CD4-positive, alpha-beta T cell treated with Interleukin-6 at 100 ng/mL for 8 hours (primary cell): ENCODE measurements around the gene POLR2B.
"Not testable (repeated sequence)": the region's sequence is repeated elsewhere in the genome, so short reads cannot be mapped to it uniquely, and the experiment has no call there.

Experiments used
- DNase-seq: peaks from one replicate; pipeline ENCODE4 v3.0.0-alpha.2; 2020; ENCODE audit warnings: mixed read lengths, low spot score

The POLR2B gene

DNA sequence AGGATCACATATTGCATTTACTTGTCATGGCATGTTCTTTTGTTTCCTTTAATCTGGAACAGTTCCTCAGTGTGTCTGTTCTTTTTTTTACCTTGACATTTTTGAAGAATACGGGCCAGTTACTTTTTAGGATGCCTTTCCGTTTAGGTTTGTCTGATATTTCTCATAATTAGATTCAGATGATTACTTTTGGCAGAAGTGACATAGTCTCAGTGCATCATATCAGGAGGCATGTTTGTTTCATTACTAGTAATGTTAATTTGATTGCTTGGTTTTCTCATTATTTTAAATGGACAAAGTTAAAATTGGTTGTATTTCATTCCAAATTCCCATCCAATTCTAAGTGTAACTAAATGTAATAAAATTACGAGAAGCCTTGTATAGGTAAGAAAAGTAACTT is 8.3 kb downstream of the POLR2B start:
- no peak for DNase-seq

- DNase-seq: no peak
Observed at GRCh38 chr4:56990109-56990905, 11.6 kb downstream of the POLR2B start.

- DNase-seq: no peak
Observed at GRCh38 chr4:56995525-56995924, 16.8 kb downstream of the POLR2B start.

GRCh38 chr4:56999751-57000150 is 21.1 kb downstream of the POLR2B start:
- DNase-seq: no peak

DNA sequence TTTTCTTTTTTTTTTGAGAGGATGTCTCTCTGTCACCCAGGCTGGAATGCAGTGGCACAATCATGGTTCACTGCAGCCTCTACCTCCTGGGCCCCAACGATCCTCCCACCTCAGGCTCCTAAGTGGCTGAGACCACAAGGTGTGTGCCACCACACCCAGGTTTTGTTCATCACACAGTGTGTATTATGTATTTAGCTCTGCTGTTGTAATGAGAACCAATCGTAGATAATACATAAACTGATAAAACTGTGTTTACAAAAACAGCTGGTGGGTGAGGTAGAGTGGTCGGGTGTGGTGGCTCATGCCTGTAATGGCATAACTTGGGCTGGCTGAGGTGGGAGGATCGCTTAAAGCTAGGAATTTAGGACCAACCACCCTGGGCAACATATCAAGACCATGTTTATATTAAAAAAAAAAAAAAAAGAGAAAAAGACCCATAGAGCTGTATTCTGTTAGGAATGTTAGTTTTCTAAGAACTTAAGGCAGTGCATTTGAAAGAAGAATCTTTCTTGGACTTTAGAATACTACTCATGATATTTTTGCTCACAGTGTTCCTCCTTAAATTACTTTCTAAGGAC is 34.9 kb downstream of the POLR2B start:
- no peak for DNase-seq

DNA sequence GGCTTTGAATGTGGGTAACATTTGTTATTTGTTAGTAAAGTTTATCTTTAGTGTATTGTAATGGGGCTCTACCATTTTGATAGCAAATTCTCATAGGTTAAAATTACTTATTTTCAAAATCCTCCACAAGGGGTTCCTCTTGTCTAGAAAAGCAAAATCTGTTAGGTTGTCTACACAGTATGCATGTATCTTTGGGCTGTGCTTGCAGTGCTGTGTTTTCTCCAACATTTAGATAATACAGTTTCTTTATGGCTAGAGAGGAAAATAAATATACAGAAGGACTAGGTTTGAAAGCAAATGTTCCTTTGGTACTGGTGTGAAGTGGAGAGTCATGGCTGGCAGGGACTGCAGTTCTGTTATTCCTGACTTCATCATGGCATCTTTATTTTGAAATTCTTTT is 40.3 kb downstream of the POLR2B start:
- DNase-seq: no peak

- no peak for DNase-seq
Observed at GRCh38 chr4:57020467-57021101, 41.9 kb downstream of the POLR2B start.

DNA sequence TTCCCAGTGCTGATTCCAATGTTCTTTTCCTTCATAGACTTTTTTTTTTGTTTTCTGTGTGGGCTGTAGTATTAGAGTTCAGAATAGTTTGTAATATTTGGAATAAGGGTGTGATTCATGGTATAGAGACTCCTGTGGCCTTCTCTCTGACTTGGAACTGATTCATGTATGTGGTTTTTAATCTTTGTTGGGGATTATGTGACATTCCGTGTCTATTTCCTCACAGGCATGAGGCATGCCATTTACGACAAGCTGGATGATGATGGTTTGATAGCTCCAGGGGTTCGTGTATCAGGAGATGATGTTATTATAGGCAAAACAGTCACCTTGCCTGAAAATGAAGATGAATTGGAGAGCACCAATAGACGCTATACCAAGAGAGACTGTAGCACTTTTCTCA is 44.4 kb downstream of the POLR2B start:
- DNase-seq: no peak

GRCh38 chr4:57034520-57034919 is 55.8 kb downstream of the POLR2B start:
- no peak for DNase-seq

GRCh38 chr4:57037982-57038604 is 59.4 kb downstream of the POLR2B start:
- DNase-seq: no peak

- no peak for DNase-seq
Observed at GRCh38 chr4:57039345-57039744, 60.6 kb downstream of the POLR2B start.

DNA sequence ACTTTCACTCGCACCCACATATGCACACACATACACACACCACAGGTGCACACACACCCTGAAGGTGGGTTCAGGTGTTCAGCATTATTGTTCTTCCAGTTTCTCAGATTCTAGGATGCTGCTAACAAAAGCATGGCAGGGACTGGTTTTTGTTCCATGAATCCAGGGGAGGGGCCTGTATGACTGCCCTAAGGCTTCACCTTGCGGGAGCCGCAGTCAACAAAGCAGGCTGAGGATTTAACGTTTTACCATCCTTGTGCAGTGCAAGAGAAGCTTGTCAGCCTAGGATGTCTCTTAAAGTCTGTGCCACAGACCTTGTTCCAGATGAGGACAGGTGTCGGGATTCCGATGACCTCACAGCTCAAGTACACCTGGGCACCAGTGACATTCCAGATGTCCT is 61.8 kb downstream of the POLR2B start:
- no peak for DNase-seq

DNA sequence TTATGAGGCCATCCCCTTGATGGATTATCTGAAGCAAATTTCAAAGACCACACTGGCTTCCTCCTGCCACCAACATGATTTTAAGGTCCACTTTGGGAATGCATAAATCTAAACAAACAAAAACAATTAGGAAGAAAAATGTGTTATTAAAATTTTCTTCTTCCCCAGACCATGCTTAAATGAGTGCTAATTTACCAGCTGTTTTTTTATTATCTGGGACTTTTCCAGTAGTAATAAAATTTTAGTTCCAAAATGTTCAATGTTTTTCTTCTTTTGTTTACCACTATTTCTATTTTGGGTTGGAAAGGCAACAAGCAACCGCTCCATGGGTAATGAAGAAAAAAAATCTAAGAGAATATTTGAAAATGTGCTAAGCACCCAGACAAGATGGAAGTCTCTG is 62.3 kb downstream of the POLR2B start:
- DNase-seq: no peak

DNA sequence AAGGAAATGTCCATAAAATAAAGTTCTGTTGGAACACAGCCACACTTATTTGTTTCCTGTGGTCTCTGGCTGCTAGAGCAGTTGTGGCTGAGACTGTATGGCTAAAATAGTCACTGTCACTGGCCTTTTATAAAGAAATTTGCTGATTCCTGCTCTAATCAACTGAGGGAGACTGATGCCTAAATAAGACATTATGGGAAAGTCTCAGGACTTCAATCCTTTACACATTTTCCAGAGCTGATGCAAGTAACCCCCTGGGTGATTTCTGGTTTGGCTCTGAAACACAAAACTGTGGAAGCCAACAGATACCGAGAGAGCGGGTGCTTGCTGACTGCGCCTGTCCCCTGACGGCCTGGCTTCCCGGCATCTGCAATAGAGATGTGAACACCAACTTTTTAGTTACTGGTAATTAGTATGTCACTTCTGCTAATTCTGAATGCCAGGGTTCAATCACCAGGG is 64.0 kb downstream of the POLR2B start:
- DNase-seq: no peak

GRCh38 chr4:57043347-57044251 is 64.9 kb downstream of the POLR2B start:
- no peak for DNase-seq

DNA sequence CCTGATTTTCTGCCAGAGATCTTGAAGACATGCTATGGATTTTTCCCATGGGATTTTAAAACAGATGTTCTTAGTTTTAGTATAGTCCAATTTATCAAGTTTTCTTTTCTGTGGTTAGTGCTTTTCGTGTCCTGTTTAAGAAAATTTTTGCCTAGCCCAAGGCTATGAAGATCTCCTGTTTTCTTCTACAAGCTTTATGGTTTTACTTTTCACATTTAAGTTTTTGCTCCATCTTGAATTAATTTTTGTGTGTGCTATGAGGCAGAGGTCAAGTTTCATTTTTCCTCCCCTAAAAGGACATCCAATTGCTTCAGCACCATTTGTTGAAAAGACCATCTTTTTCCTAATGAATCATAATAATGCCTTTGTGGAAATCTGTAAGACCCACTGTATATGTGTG is 65.6 kb downstream of the POLR2B start:
- no peak for DNase-seq

- DNase-seq: no peak
Observed at GRCh38 chr4:57044996-57045395, 66.3 kb downstream of the POLR2B start.

DNA sequence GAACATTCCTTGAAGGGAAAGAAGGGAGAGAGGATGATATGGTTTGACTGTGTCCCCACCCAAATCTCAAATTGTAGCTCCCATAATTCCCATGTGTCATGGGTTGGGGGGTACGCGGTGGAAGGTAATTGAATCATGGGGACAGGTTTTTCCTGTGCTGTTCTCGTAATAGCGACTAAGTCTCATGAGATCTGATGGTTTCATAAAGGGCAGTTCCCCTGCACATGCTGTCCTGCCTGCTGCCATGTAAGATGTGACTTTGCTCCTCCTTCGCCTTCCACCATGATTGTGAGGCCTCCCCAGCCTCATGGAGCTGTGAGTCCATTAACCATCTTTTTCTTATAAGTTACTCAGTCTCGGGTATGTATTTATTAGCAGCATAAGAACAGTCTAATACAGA is 68.3 kb downstream of the POLR2B start:
- not testable (repeated sequence) for DNase-seq

- DNase-seq: no peak
Observed at GRCh38 chr4:57048590-57049304, 70.1 kb downstream of the POLR2B start.

- no peak for DNase-seq
Observed at GRCh38 chr4:57051095-57051494, 72.4 kb downstream of the POLR2B start.

DNA sequence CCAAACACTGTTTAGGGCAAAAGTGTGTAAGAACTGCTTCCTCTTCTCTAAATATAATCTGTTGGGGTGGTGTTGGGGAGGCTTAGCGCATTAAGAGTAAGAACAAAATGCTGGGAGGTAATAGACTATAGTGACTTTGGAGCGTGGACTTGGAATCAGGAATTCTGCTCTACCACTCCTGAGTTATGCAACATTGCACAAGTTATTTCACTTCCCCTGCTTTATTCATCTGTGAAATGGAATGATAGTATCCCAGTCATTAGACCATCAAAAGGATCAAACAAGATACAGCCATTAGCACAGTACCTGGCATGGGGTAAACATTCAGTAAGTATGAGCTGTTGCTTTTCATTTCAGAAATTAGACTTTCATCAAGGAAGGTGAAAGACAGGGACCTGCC is 72.8 kb downstream of the POLR2B start:
- DNase-seq: no peak
